ENCODE results near the gene ARHGEF1.

The ARHGEF1 gene

GRCh38 chr19:41864374-41864773 is 18.6 kb upstream of the ARHGEF1 start:
- POLR2A ChIA-PET, result interaction anchor here (0.8 to 2.8 kb wide), 2 partner anchors 9 to 20 kb away, joined by 3 to 11 read pairs; no protein-coding TSS in a partner anchor
- CTCF ChIA-PET, result interaction anchor here (0.9 to 3.3 kb wide), 4 partner anchors 9 to 88 kb away, joined by 3 to 20 read pairs (median 8); no protein-coding TSS in a partner anchor
- no peak for TF ChIP-seq CTCF (IDR thresholded peaks at IDR 0.05; ENCODE audit: insufficient read depth, low read length, missing control alignments)
- no peak overlapping the region for H3K4me3 ChIP-seq (ENCODE audit: low read depth, low read length)
- no peak for DNase-seq (ENCODE audit: low read depth, low spot score)

GRCh38 chr19:41866284-41866683 is 16.7 kb upstream of the ARHGEF1 start:
- CTCF ChIA-PET, result interaction anchor here (1.1 kb wide), 1 partner anchor 20 kb away, joined by 3 read pairs; no protein-coding TSS in a partner anchor
- TF ChIP-seq CTCF (IDR thresholded peaks at IDR 0.05; ENCODE audit: insufficient read depth, low read length, missing control alignments), result no peak
- POLR2A ChIA-PET, result no interaction called here
- DNase-seq (ENCODE audit: low read depth, low spot score), result no peak
- no peak overlapping the region for H3K4me3 ChIP-seq (ENCODE audit: low read depth, low read length)

GRCh38 chr19:41868120-41868988 is 14.6 kb upstream of the ARHGEF1 start:
- TF ChIP-seq CTCF (IDR thresholded peaks at IDR 0.05; ENCODE audit: insufficient read depth, low read length, missing control alignments), result no peak
- no peak overlapping the region for H3K4me3 ChIP-seq (ENCODE audit: low read depth, low read length)
- ChIA-PET CTCF (interaction anchor here (1.1 to 1.3 kb wide), 2 partner anchors 9 to 89 kb away, joined by 3 to 5 read pairs; partner anchors contain the start of gene RPS19), POLR2A (interaction anchor here (1.8 kb wide), 1 partner anchor 9 kb away, joined by 5 read pairs; the partner anchor contains the start of gene RPS19)
- no peak for DNase-seq (ENCODE audit: low read depth, low spot score)

- no peak overlapping the region for H3K4me3 ChIP-seq (ENCODE audit: low read depth, low read length)
- POLR2A ChIA-PET, result interaction anchor here (1.8 kb wide), 1 partner anchor 9 kb away, joined by 5 read pairs; the partner anchor contains the start of gene RPS19
- DNase-seq (ENCODE audit: low read depth, low spot score), result no peak
- CTCF ChIA-PET, result interaction anchor here (1.1 to 1.3 kb wide), 2 partner anchors 9 to 88 kb away, joined by 3 to 5 read pairs; partner anchors contain the start of gene RPS19
- TF ChIP-seq CTCF (IDR thresholded peaks at IDR 0.05; ENCODE audit: insufficient read depth, low read length, missing control alignments), result no peak
Measured at GRCh38 chr19:41868989-41869300, 14.0 kb upstream of the ARHGEF1 start.

GRCh38 chr19:41869374-41869955 is 13.5 kb upstream of the ARHGEF1 start:
- H3K4me3 ChIP-seq (ENCODE audit: low read depth, low read length), result no peak overlapping the region
- ChIA-PET CTCF (no interaction called here), POLR2A (interaction anchor here (1.8 to 4.5 kb wide), 2 partner anchors 9 to 10 kb away, joined by 5 to 27 read pairs; partner anchors contain the start of gene RPS19)
- no peak for DNase-seq (ENCODE audit: low read depth, low spot score)
- TF ChIP-seq CTCF (IDR thresholded peaks at IDR 0.05; ENCODE audit: insufficient read depth, low read length, missing control alignments), result no peak
